ENCODE measurements around the gene TMEM187. TPM values are rescaled to one million over a fixed set of nuclear protein-coding genes. Genes with fewer than 3 reads are reported as not detected.

The TMEM187 gene
- total RNA-seq, 1 experiment from 2014 or later, result 6.6 TPM

Other genes starting within 250 kb of the TMEM187 start
- 128 and 135 TPM in 2 replicates for gene BCAP31, start 248.4 kb upstream of the TMEM187 start, total RNA-seq (2014; rRNA removed; shearing (Covaris generic))
- 7.0 and 9.8 TPM in 2 replicates for gene ABCD1, start 247.9 kb upstream of the TMEM187 start, total RNA-seq (2014; rRNA removed; shearing (Covaris generic))
- 2.0 and 3.8 TPM in 2 replicates for gene PLXNB3, start 208.5 kb upstream of the TMEM187 start, total RNA-seq (2014; rRNA removed; shearing (Covaris generic))
- 0.12 and 1.1 TPM in 2 replicates for gene SRPK3, start 191.7 kb upstream of the TMEM187 start, total RNA-seq (2014; rRNA removed; shearing (Covaris generic))
- 67.7 and 69.4 TPM in 2 replicates for gene IDH3G, start 178.4 kb upstream of the TMEM187 start, total RNA-seq (2014; rRNA removed; shearing (Covaris generic))
- 203 and 247 TPM in 2 replicates for gene SSR4, start 178.1 kb upstream of the TMEM187 start, total RNA-seq (2014; rRNA removed; shearing (Covaris generic))
- gene PDZD4, start 142.2 kb upstream of the TMEM187 start, total RNA-seq (2014; rRNA removed; shearing (Covaris generic)), result 0.12 and 0.68 TPM in 2 replicates
- gene L1CAM, start 86.6 kb upstream of the TMEM187 start, total RNA-seq (2014; rRNA removed; shearing (Covaris generic)), result 49.5 and 58.9 TPM in 2 replicates
- gene AVPR2, start 68.1 kb upstream of the TMEM187 start, total RNA-seq (2014; rRNA removed; shearing (Covaris generic)), result 0.20 TPM in 1 of 2 replicates, not detected in the other
- 0.29 and 1.9 TPM in 2 replicates for gene ARHGAP4, start 46.5 kb upstream of the TMEM187 start, total RNA-seq (2014; rRNA removed; shearing (Covaris generic))
- 96.4 and 136 TPM in 2 replicates for gene NAA10, start 37.7 kb upstream of the TMEM187 start, total RNA-seq (2014; rRNA removed; shearing (Covaris generic))
- 1.7 and 1.9 TPM in 2 replicates for gene RENBP, start 28.1 kb upstream of the TMEM187 start, total RNA-seq (2014; rRNA removed; shearing (Covaris generic))
- gene HCFC1, start 936 bp upstream of the TMEM187 start, total RNA-seq (2014; rRNA removed; shearing (Covaris generic)), result 21.6 and 23.6 TPM in 2 replicates
- 38.1 and 44.2 TPM in 2 replicates for gene IRAK1, start 47.1 kb downstream of the TMEM187 start, total RNA-seq (2014; rRNA removed; shearing (Covaris generic))
- gene MECP2, start 125.0 kb downstream of the TMEM187 start, total RNA-seq (2014; rRNA removed; shearing (Covaris generic)), result 12.5 and 12.9 TPM in 2 replicates
- not detected in 2 replicates for gene OPN1LW, start 171.5 kb downstream of the TMEM187 start, total RNA-seq (2014; rRNA removed; shearing (Covaris generic))
- not detected in 2 replicates for gene OPN1MW, start 209.8 kb downstream of the TMEM187 start, total RNA-seq (2014; rRNA removed; shearing (Covaris generic))
- gene OPN1MW2, start 247.0 kb downstream of the TMEM187 start, total RNA-seq (2014; rRNA removed; shearing (Covaris generic)), result not detected in 2 replicates

All from RPMI7951 (cell line).